ENCODE results near the gene NCKAP1. TPM values are rescaled to one million over a fixed set of nuclear protein-coding genes. Genes with fewer than 3 reads are reported as not detected.

The NCKAP1 gene
- total and polyA plus RNA-seq, 2 of the 4 experiments (the other 2 are of a cell fraction), result 91.1 to 160 TPM

- Histone ChIP-seq H2BK5ac (ENCODE audit: low read depth, low read length, poor library complexity, severe bottlenecking) (no peak overlapping the region), H2BK120ac (ENCODE audit: low read depth, low read length) (no peak overlapping the region), H3K27me3 (ENCODE audit: control insufficient read depth, insufficient read depth, low read length) (no peaks in the 10 kb centered on the region), H3K9ac (ENCODE audit: low read depth, low read length) (no peak overlapping the region), H4K91ac (ENCODE audit: insufficient read depth, low read depth, low read length) (no peak overlapping the region), H2AK5ac (ENCODE audit: low read depth, low read length) (no peak overlapping the region), H3K4me2 (ENCODE audit: low read depth, low read length) (no peak overlapping the region), H2BK20ac (ENCODE audit: low read depth, low read length) (no peak overlapping the region), H3K14ac (replicated peaks; ENCODE audit: low read depth, low read length) (no peak overlapping the region), H3K36me3 (ENCODE audit: control insufficient read depth, insufficient read depth, low read length) (no peaks in the 10 kb centered on the region), H4K5ac (ENCODE audit: low read depth, low read length) (no peak overlapping the region), H2AK9ac (replicated peaks; ENCODE audit: low read depth, low read length, poor library complexity) (no peak overlapping the region), H3K27ac (ENCODE audit: insufficient read depth, low read length) (no peak overlapping the region), H2AFZ (replicated peaks; ENCODE audit: low read length, poor library complexity) (no peak overlapping the region), H4K20me1 (ENCODE audit: insufficient read depth, low read length) (no peaks in the 10 kb centered on the region), H3K9me3 (ENCODE audit: control insufficient read depth, insufficient read depth, low read length) (no peaks in the 10 kb centered on the region), H2BK15ac (ENCODE audit: low read depth, low read length) (no peak overlapping the region), H3K4me1 (ENCODE audit: control insufficient read depth, insufficient read depth, low read length) (peaks cover 2% of the 10 kb centered on the region; the same call in 1 of the 2 replicates), H3K23ac (ENCODE audit: low read depth, low read length) (no peak overlapping the region), H3K56ac (ENCODE audit: extremely low read depth, insufficient read depth, low read length) (no peak overlapping the region), H3K79me1 (ENCODE audit: low read depth in 1 of 2, low read length in 2 of 2) (no peaks in the 10 kb centered on the region), H3K4ac (ENCODE audit: low read depth, low read length) (no peak overlapping the region), H3K18ac (ENCODE audit: low read depth, low read length) (no peak overlapping the region), H3K4me3 (ENCODE audit: insufficient read depth, low read depth, low read length) (no peak overlapping the region), H4K8ac (ENCODE audit: low read depth in 2 of 2, low read length in 2 of 2) (no peak overlapping the region), H3K9me1 (ENCODE audit: insufficient read depth, low read length) (no peaks in the 10 kb centered on the region)
- BruUV-seq (replicated peaks), result no TSS peak
- intact Hi-C loops (cut with micrococcal nuclease) (no loop called here), dilution Hi-C loops (cut with HindIII; ENCODE audit: low sequenced_read_pairs, unreplicated experiment) (no loop called here), in situ Hi-C loops (cut with MboI; ENCODE audit: low sequenced_read_pairs) (no loop called here)
- 80% methylated on average over 1 of the region's 4 CpGs; no CpG with 5 or more reads in 1 of the 2 experiments for WGBS, 2 experiments (ENCODE audit: extremely low coverage in 2 of 2, insufficient read length in 1 of 2)
- no peak for ATAC-seq (ENCODE audit: low read depth)
- ChIA-PET POLR2A (ENCODE audit: unreplicated experiment) (no interaction called here), CTCF (no interaction called here)
- TF ChIP-seq CTCF (conservative IDR thresholded peaks at IDR 0.05; ENCODE audit: low read depth, low read length) (no peak), FOS (IDR thresholded peaks at IDR 0.05; ENCODE audit: low read depth, low read length) (no peak), SMC3 (IDR thresholded peaks at IDR 0.05; ENCODE audit: low read depth, low read length) (no peak), USF2 (IDR thresholded peaks at IDR 0.05; ENCODE audit: low read depth, low read length) (no peak), RFX5 (IDR thresholded peaks at IDR 0.05; ENCODE audit: low read depth, low read length) (no peak), CEBPB (IDR thresholded peaks at IDR 0.05; ENCODE audit: low read depth, low read length) (no peak), RAD21 (IDR thresholded peaks at IDR 0.05; ENCODE audit: low read length) (no peak), BHLHE40 (IDR thresholded peaks at IDR 0.05; ENCODE audit: low read depth, low read length) (no peak), RCOR1 (IDR thresholded peaks at IDR 0.05; ENCODE audit: insufficient replicate concordance, low read length) (no peak), MAFK (IDR thresholded peaks at IDR 0.05; ENCODE audit: low read depth, low read length) (no peak), CHD1 (IDR thresholded peaks at IDR 0.05; ENCODE audit: low read depth, low read length) (no peak), MXI1 (IDR thresholded peaks at IDR 0.05; ENCODE audit: borderline replicate concordance, low read depth, low read length) (no peak), MAZ (IDR thresholded peaks at IDR 0.05; ENCODE audit: borderline replicate concordance, low read depth, low read length) (no peak), NFE2L2 (IDR thresholded peaks at IDR 0.05; ENCODE audit: low read depth, low read length) (no peak), ELK1 (IDR thresholded peaks at IDR 0.05; ENCODE audit: borderline replicate concordance, low read depth, low read length) (no peak), POLR2A (IDR thresholded peaks at IDR 0.05; ENCODE audit: low read depth, low read length) (no peak)
- no peak for DNase-seq
These were observed 143.1 kb downstream of the NCKAP1 start for GRCh38 chr2:182895169-182895568.
